HepG2 (cell line): Measurements from ENCODE around the gene TSPAN3.

ENCODE experiments used
- SP2 ChIP-seq: sonication (generic); formaldehyde crosslinking; IDR thresholded peaks from 2 replicates; pipeline ENCODE4 v1.5.1; 2020; ENCODE audit warnings: mild to moderate bottlenecking, missing genetic modification reagents
- ZBTB10 ChIP-seq: sonication (generic); formaldehyde crosslinking; IDR thresholded peaks from 2 replicates; pipeline ENCODE4 v1.4.0; 2020; ENCODE audit warnings: missing genetic modification reagents, borderline replicate concordance
- ZNF232 ChIP-seq: sonication (generic); formaldehyde crosslinking; IDR thresholded peaks from 2 replicates; pipeline ENCODE4 v1.4.0; 2020; ENCODE audit warnings: missing genetic modification reagents, borderline replicate concordance
- ZNF629 ChIP-seq: sonication (generic); formaldehyde crosslinking; conservative IDR thresholded peaks from 2 replicates; pipeline ENCODE4 v1.5.0; 2020; ENCODE audit warnings: missing genetic modification reagents

GRCh38 chr15:77012868-77013267, 58.0 kb downstream of the TSPAN3 start:
- TF ChIP-seq ZNF629: no peak
- TF ChIP-seq SP2 (CRISPR knock-in tag): no peak
- no peak for TF ChIP-seq ZBTB10 (CRISPR knock-in tag)
- TF ChIP-seq ZNF232 (CRISPR knock-in tag): no peak
